Neural cell (in vitro differentiated cells): Measurements from ENCODE around the gene CDK4. TPM values are rescaled to one million over a fixed set of nuclear protein-coding genes. Genes with fewer than 3 reads are reported as not detected.
"Not testable (repeated sequence)": the region's sequence is repeated elsewhere in the genome, so short reads cannot be mapped to it uniquely, and the experiment has no call there.

ENCODE experiments used
- H2AFZ ChIP-seq: fragments of 200-600, 300-800 bp; sonication (generic), shearing (Covaris generic); 2 replicates; pipeline ENCODE4 v1.6.0; 2014; ENCODE audit warnings: low read depth, mild to moderate bottlenecking, antibody characterized with exemption, low read length, moderate library complexity
- H3F3A ChIP-seq: fragments of 200-600 bp; shearing (Covaris generic); 2 replicates; pipeline ENCODE4 v1.6.1; 2016; ENCODE audit warnings: mild to moderate bottlenecking, moderate library complexity, mixed read lengths, antibody characterized with exemption, low read length; ENCODE audit not compliant: insufficient read depth, poor library complexity, severe bottlenecking
- H3K27ac ChIP-seq: fragments of 200-600, 300-800 bp; sonication (generic), shearing (Covaris generic); 2 replicates; pipeline ENCODE4 v1.5.1; 2014; ENCODE audit warnings: mild to moderate bottlenecking, low read length, moderate library complexity
- H3K27me3 ChIP-seq: fragments of 300-800, 200-600 bp; sonication (generic), shearing (Covaris generic); 2 replicates; pipeline ENCODE4 v1.6.0; 2014; ENCODE audit warnings: mild to moderate bottlenecking, low read depth, low read length, moderate library complexity; ENCODE audit not compliant: insufficient read depth
- H3K36me3 ChIP-seq: fragments of 300-800, 200-600 bp; sonication (generic), shearing (Covaris generic); 2 replicates; pipeline ENCODE4 v1.5.1; 2014; ENCODE audit warnings: mild to moderate bottlenecking, antibody characterized with exemption, low read length, moderate library complexity; ENCODE audit not compliant: insufficient read depth
- H3K4me2 ChIP-seq: fragments of 300-800, 200-600 bp; sonication (generic), shearing (Covaris generic); 2 replicates; pipeline ENCODE4 v1.6.0; 2014; ENCODE audit warnings: mild to moderate bottlenecking, low read length
- H3K4me3 ChIP-seq: fragments of 300-800, 200-600 bp; sonication (generic), shearing (Covaris generic); 2 replicates; pipeline ENCODE4 v1.5.1; 2014; ENCODE audit warnings: mild to moderate bottlenecking, low read length, moderate library complexity
- H3K79me2 ChIP-seq: fragments of 200-600 bp; shearing (Covaris generic); replicated peaks from 2 replicates; pipeline ENCODE4 v1.6.0; 2014; ENCODE audit warnings: mild to moderate bottlenecking, low read length, moderate library complexity; ENCODE audit not compliant: insufficient read depth
- H3K9ac ChIP-seq: fragments of 300-800, 200-600 bp; sonication (generic), shearing (Covaris generic); 2 replicates; pipeline ENCODE4 v1.6.1; 2016; ENCODE audit warnings: mild to moderate bottlenecking, low read length, mixed read lengths
- H3K9me2 ChIP-seq: fragments of 200-600 bp; shearing (Covaris generic); 2 replicates; pipeline ENCODE4 v1.6.1; 2016; ENCODE audit warnings: mild to moderate bottlenecking, low read length, mixed read lengths; ENCODE audit not compliant: insufficient read depth
- H3K9me3 ChIP-seq: fragments of 200-600, 300-800 bp; sonication (generic), shearing (Covaris generic); 2 replicates; pipeline ENCODE4 v1.6.1; 2016; ENCODE audit warnings: mild to moderate bottlenecking, mixed run types, low read length, moderate library complexity, mixed read lengths
- H4K20me1 ChIP-seq: fragments of 200-600 bp; shearing (Covaris generic); 2 replicates; pipeline ENCODE4 v1.6.1; 2016; ENCODE audit warnings: mild to moderate bottlenecking, mixed run types; ENCODE audit not compliant: insufficient read depth
- EP300 ChIP-seq: fragments of 450-650 bp; conservative IDR thresholded peaks from 2 replicates; pipeline ENCODE4 v1.6.1; 2014; ENCODE audit warnings: antibody characterized with exemption, mild to moderate bottlenecking, moderate library complexity; ENCODE audit not compliant: poor library complexity, severe bottlenecking
- EZH2 ChIP-seq: fragments of 200-600, 300-800 bp; shearing (Covaris generic), sonication (generic); IDR thresholded peaks from 2 replicates; pipeline ENCODE4 v1.6.1; 2014; ENCODE audit warnings: antibody characterized with exemption, low read length, borderline replicate concordance, mild to moderate bottlenecking; ENCODE audit not compliant: insufficient read depth, poor library complexity, severe bottlenecking
- MXI1 ChIP-seq: fragments of 450-650 bp; conservative IDR thresholded peaks from 2 replicates; pipeline ENCODE4 v1.6.1; 2014; ENCODE audit warnings: antibody characterized with exemption, mild to moderate bottlenecking; ENCODE audit not compliant: poor library complexity, severe bottlenecking
- POLR2AphosphoS5 ChIP-seq: IDR thresholded peaks from 2 replicates; pipeline ENCODE4 v1.6.1; 2012
- RAD21 ChIP-seq: fragments of 450-650 bp; conservative IDR thresholded peaks from 2 replicates; pipeline ENCODE4 v1.6.1; 2014; ENCODE audit warnings: antibody characterized with exemption, mild to moderate bottlenecking, moderate library complexity
- SMC3 ChIP-seq: fragments of 450-650 bp; conservative IDR thresholded peaks from 2 replicates; pipeline ENCODE4 v1.6.1; 2014; ENCODE audit warnings: antibody characterized with exemption, mild to moderate bottlenecking, moderate library complexity; ENCODE audit not compliant: poor library complexity
- TAF1 ChIP-seq: IDR thresholded peaks from 2 replicates; pipeline ENCODE4 v1.6.1; 2012; ENCODE audit warnings: low read depth
- polyA plus RNA-seq: library from polyadenylated mRNA; depleted of rRNA; stranded (reverse); fragments of >200 nt; gene quantifications from 2 replicates; pipeline ENCODE4 v1.2.3, GENCODE V29; 2014
- TF ChIP-seq, protein P1 (sequence below): fragments of 450-650 bp; IDR thresholded peaks from 2 replicates; pipeline ENCODE4 v1.5.1; 2014; ENCODE audit warnings: antibody characterized with exemption, mild to moderate bottlenecking, moderate library complexity; ENCODE audit not compliant: poor library complexity, severe bottlenecking
- TF ChIP-seq, protein P2 (sequence below): IDR thresholded peaks from 2 replicates; pipeline ENCODE4 v1.6.1; 2012; ENCODE audit warnings: borderline replicate concordance

CDK4 gene
- polyA plus RNA-seq, 1 donor from 2014 or later = 104 TPM

GRCh38 chr12:57775044-57775443 is 22.9 kb upstream of the CDK4 start:
- Histone ChIP-seq H3K9me3 (no peaks in the 10 kb centered on the region), H3K27ac (no peak overlapping the region), H3K4me3 (no peak overlapping the region), H3K9me2 (no peaks in the 10 kb centered on the region), H2AFZ (no peak overlapping the region), H4K20me1 (no peaks in the 10 kb centered on the region), H3K79me2 (no peaks in the 10 kb centered on the region), H3F3A (no peaks in the 10 kb centered on the region), H3K36me3 (no peaks in the 10 kb centered on the region), H3K27me3 (no peaks in the 10 kb centered on the region), H3K4me2 (no peak overlapping the region), H3K9ac (no peak overlapping the region)
- no peak for TF ChIP-seq RAD21
- TF ChIP-seq, protein P1, sequence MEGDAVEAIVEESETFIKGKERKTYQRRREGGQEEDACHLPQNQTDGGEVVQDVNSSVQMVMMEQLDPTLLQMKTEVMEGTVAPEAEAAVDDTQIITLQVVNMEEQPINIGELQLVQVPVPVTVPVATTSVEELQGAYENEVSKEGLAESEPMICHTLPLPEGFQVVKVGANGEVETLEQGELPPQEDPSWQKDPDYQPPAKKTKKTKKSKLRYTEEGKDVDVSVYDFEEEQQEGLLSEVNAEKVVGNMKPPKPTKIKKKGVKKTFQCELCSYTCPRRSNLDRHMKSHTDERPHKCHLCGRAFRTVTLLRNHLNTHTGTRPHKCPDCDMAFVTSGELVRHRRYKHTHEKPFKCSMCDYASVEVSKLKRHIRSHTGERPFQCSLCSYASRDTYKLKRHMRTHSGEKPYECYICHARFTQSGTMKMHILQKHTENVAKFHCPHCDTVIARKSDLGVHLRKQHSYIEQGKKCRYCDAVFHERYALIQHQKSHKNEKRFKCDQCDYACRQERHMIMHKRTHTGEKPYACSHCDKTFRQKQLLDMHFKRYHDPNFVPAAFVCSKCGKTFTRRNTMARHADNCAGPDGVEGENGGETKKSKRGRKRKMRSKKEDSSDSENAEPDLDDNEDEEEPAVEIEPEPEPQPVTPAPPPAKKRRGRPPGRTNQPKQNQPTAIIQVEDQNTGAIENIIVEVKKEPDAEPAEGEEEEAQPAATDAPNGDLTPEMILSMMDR = no peak
- TF ChIP-seq SMC3 = no peak
- TF ChIP-seq, protein P2, sequence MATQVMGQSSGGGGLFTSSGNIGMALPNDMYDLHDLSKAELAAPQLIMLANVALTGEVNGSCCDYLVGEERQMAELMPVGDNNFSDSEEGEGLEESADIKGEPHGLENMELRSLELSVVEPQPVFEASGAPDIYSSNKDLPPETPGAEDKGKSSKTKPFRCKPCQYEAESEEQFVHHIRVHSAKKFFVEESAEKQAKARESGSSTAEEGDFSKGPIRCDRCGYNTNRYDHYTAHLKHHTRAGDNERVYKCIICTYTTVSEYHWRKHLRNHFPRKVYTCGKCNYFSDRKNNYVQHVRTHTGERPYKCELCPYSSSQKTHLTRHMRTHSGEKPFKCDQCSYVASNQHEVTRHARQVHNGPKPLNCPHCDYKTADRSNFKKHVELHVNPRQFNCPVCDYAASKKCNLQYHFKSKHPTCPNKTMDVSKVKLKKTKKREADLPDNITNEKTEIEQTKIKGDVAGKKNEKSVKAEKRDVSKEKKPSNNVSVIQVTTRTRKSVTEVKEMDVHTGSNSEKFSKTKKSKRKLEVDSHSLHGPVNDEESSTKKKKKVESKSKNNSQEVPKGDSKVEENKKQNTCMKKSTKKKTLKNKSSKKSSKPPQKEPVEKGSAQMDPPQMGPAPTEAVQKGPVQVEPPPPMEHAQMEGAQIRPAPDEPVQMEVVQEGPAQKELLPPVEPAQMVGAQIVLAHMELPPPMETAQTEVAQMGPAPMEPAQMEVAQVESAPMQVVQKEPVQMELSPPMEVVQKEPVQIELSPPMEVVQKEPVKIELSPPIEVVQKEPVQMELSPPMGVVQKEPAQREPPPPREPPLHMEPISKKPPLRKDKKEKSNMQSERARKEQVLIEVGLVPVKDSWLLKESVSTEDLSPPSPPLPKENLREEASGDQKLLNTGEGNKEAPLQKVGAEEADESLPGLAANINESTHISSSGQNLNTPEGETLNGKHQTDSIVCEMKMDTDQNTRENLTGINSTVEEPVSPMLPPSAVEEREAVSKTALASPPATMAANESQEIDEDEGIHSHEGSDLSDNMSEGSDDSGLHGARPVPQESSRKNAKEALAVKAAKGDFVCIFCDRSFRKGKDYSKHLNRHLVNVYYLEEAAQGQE = no peak
- no peak for TF ChIP-seq TAF1
- no peak for TF ChIP-seq EP300
- no peak for TF ChIP-seq MXI1
- no peak for TF ChIP-seq POLR2AphosphoS5
- TF ChIP-seq EZH2 = no peak

- not testable (repeated sequence) for H3K79me2 ChIP-seq, H3K4me3 ChIP-seq, H2AFZ ChIP-seq, H3K4me2 ChIP-seq, H3F3A ChIP-seq, H3K9me2 ChIP-seq, H3K9ac ChIP-seq, H3K27me3 ChIP-seq, H4K20me1 ChIP-seq, H3K9me3 ChIP-seq, H3K36me3 ChIP-seq, H3K27ac ChIP-seq
Measured at GRCh38 chr12:57774634-57775033, 22.5 kb upstream of the CDK4 start.
